Activated CD4-positive, alpha-beta T cell treated with anti-CD3 and anti-CD28 coated beads for 48 hours (primary cell): ENCODE measurements around the gene FETUB.

ENCODE experiments used
- DNase-seq: peaks from one replicate; pipeline ENCODE4 v3.0.0-alpha.2; 2020

FETUB gene

GRCh38 chr3:186637686-186638085 is 2.5 kb upstream of the FETUB start:
- DNase-seq, result no peak

DNA sequence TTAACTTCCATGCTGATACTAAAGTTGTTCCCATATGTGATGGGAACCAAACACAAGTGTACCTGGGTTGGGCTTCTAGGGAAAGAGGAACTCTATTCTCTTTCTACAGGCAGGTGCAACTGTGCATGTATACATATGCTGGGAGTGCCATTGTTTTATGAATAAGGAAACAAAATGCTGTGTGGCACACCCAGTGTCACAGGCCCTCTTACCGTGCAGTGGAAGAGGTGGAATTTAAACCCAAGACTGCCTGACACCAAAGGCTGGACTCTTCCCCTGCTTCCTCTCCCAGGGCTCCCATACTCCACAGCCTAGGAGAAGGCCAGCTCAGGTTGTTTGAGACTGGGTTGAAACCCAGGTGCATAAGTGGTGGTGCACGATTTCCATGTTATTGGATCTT is 1.9 kb upstream of the FETUB start:
- DNase-seq, result no peak

DNA sequence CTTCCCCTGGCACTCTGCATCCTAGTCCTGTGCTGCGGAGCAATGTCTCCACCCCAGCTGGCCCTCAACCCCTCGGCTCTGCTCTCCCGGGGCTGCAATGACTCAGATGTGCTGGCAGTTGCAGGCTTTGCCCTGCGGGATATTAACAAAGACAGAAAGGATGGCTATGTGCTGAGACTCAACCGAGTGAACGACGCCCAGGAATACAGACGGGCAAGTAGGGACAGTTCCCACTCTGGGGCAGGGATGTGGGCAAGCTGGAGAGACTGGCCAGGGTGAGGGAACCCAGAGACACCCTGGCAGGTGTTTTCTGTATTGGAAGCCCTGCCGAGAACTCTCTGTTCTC is 247 bp downstream of the FETUB start:
- DNase-seq, result no peak

DNA sequence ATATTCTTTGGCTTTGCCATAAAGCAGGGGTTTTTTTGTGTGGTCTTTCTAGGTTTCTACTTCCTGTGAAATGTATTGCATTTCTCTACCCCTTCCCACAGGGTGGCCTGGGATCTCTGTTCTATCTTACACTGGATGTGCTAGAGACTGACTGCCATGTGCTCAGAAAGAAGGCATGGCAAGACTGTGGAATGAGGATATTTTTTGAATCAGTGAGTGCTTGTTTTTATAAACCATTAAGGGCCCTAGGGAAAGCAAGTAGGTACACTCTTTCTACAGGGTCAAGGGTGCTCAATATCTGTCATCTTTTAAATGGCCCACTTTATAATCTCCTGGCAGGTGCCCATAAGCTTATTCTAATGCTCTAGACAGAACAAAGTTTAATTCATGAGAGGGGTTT is 730 bp downstream of the FETUB start:
- DNase-seq, result no peak

- DNase-seq, result peak; percentile 5
Observed at GRCh38 chr3:186642014-186642413, 1.8 kb downstream of the FETUB start.

DNA sequence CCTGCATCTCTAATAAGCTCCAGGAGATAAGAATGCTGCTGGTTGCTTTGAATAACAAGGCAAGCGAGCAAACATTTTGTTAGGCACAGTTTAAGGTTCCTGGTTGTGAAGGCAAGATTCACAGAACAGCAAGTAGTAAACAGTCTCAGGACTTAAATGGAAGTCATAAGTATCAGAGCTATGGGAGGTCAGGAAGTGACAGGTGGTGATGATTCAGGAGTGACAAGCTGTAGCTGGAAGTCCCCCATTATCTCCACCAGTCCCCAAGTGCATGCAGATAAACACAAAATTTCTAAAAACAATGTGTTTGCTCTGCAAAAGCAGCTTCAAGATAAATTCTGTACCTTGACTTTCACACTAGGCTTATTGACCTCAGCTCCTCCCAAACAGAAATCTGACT is 3.3 kb downstream of the FETUB start:
- DNase-seq, result peak; percentile 15

DNA sequence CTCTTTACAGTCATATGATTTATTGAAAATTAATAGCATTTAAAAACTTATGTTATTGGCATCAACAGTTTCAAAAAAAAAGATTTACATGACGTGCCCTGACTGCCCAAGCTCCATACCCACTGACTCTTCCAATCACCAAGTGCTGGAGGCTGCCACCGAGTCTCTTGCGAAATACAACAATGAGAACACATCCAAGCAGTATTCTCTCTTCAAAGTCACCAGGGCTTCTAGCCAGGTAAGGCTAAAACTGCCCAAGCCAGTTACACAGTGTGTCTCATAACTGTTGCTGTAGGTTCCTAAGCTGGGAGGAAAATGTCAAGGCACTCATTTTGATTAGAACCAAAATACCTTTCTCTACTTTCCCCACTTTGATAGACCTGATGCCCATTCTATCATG is 4.5 kb downstream of the FETUB start:
- DNase-seq, result no peak

- no peak for DNase-seq
Observed at GRCh38 chr3:186646106-186646505, 5.9 kb downstream of the FETUB start.

DNA sequence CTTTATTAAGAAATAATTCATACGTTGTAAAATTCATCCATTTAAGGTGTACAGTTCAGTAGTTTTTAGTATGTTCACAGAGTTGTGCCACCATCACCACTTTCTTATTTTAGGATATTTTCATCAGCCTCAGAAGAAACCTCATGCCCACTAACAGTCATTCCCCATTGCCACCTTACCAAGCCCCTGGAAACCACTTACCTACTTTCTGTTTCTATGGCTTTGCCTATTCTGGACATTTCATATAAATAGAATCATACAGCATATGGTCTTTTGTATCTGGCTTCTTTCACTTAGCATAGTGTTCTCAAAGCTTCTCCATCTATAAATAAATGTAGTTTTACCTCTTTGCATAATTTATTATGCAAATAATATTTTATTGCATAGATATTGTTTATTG is 6.6 kb downstream of the FETUB start:
- DNase-seq, result no peak

GRCh38 chr3:186648851-186649250 is 8.7 kb downstream of the FETUB start:
- DNase-seq, result no peak

DNA sequence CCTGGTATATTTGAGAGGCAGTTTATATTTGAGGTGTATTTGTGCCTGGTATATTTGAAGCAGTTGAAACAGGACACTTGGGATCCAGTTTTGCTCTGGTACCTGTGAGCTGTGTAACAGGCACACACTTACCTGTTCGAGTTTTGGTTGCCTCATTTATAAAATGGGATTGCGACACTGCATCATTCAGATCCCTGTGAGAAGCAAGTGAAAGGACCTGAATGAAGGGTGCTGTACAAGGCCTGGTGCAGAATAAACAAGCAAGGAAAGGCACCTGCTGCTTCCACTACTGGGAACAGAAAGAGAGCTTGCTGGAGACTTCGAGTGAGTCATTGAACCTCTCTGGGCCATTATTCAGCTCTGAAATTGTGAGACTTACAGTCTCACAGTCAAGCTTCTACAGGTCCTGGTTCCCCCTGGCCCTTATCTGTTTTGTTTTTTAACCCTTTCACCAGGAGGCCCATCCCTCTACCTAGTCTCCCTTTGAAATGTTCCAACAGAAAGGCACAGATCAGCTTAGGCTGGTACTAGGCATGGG is 11.5 kb downstream of the FETUB start:
- no peak for DNase-seq

DNA sequence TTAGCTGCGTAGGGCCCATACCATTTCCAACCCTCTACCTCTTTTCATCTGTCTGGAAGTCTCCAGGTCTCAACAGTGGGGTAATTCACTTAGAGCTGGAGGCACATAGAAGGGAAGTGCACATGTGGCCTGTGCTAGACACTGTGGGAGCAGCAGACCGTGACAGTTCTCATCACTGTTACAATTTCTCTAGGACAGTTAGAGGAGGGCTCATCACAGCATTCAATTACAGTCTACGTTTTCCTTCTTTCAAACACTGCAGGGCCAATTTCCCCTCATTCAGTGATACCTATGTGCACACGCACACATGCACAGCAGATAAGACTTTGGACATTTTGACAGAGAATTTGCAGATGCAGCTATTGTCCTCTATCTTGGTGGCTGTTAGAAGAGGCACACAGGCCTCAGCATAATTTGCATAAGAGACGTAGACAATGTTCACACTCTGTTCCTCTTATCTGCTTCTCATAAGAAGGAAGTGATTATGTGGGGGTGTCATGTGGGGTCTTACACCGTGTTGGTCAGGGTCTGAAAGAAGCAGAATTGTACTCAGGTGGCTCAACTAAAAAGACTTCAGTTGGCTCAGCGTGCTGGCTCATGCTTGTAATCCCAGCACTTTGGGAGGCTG is 13.0 kb downstream of the FETUB start:
- DNase-seq, result no peak

DNA sequence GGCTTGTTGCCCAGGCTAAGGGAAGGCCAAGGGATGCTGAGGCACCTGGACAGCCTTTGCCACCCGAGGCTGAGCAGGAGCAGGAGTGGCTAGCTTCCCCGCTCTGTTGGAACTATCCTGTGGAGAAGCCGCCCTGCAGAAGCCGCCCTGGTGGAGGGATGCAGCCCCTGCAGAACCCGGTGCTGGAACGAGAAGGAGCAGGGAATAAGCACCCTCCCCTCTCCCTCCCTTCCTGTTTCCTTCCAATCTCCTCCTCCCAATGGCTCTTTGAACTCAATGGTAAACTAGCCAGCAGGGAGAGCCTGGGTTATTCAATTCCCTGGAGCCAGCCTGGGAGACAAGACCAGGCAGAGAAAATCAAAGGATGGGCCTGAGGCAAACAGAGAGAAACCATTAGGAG is 13.8 kb downstream of the FETUB start:
- DNase-seq, result no peak

GRCh38 chr3:186663361-186664118 is 23.3 kb downstream of the FETUB start:
- DNase-seq, result no peak

DNA sequence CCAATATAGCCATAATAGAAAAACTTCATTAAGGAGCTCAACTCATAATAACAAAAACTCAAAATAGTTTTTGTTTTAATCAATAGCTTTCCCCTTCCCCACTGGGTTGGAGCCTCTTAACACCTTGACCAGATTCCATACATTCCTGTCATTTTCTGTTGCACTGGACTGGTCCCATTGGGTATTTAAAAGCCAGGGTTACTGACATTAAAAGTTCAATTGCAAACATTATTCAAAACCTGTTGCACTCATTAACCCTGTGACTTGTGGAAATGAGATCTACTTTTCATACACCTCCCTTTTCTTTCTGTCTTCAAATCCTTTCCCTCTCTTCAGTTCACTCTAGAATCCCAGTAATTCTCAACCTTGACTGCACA is 23.9 kb downstream of the FETUB start:
- no peak for DNase-seq

GRCh38 chr3:186664506-186664905 is 24.3 kb downstream of the FETUB start:
- no peak for DNase-seq

DNA sequence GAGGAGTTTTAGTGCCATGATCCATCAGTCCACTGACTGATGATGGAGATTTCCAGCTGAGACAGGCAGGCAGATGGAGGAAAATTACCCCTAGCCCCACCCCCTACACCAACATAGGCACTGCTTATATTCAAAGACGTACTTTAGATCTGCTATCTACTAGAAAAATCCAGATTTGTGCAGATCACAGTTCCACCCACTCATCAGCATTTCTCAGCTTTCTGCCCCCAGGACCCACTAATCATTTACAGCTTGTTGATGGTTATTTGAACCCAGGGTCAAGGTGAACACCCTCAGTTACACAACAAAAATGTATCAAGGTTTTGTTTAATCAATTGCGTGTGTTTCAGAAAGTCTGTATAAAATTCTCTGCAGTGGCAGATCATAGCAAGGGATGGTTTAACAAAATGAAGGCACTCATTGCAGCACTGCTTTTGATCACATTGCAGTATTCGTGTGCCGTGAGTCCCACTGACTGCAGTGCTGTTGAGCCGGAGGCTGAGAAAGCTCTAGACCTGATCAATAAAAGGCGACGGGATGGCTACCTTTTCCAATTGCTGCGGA is 25.5 kb downstream of the FETUB start, which contains the start of gene HRG:
HRG (plus strand) TSS at position 390 of the 564 bp plus-strand sequence; CDS start at position 408, 18 bp downstream.
- DNase-seq, result no peak

DNA sequence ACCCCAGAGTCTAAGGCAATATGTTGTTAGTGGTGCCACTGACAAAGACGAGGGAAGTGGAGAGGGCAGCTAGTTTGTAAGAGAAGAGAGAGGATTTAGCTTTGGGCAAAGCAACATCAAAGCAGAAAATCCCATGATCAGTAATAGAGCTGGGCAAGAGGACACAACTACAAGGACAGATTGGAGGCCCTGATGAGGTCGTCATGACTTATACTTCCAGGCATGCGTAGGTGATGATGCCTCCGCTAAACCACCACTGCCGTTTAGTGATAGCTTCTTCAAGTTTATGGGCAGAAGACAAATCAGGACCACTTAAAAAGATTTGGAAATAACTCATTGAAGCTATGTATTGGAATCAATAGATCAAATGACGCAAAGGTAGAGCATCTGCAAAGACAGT is 28.2 kb downstream of the FETUB start:
- no peak for DNase-seq

DNA sequence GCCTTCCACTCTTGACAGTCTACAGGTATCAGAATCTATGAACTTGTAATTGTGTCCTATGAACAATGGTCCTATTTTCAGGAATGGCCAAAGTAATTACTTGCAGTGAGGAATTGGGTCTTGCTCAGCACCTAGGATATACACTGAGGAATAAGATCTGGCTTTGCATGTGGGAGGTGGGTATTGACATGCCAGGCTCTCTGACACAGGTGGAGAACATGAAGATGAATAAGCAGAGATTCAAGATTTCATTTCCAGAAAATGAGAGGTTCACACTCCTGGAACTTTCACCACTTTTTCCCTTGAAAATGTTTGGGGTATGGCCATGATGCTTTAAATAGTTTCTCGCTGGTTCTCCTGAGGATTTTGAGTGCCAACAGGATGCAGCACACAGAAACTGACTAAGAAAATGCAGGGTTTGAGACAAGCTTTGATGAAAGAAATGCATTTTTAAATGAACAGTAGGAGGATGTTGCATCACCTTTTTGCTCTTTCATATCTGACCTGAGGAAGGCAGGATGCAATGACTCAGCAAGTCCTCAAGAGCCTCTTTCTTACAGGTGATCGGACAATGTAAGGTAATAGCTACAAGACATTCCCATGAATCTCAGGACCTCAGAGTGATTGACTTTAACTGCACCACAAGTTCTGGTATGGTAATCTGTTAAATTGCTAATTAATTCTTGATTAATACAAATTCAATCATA is 29.3 kb downstream of the FETUB start:
- DNase-seq, result no peak

DNA sequence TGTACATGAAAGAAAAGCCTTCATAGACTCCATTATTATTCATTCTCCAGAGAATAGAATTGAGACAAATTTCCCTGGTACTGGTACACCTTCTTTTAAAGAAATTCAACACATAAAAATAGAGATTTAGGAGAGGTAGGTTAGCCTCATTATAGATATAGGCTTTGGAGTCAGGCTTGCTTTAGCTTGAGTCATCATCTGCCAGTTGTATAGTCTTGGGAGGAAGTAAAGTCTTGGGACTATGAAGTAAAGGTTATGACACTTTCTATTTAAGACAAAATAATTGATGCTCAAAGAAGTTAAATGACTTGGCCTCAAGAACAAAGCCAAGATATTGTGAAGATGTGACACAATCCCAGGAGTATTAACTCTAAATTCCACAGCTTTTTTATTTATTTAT is 30.0 kb downstream of the FETUB start:
- DNase-seq, result no peak

GRCh38 chr3:186671051-186671450 is 30.9 kb downstream of the FETUB start:
- no peak for DNase-seq

DNA sequence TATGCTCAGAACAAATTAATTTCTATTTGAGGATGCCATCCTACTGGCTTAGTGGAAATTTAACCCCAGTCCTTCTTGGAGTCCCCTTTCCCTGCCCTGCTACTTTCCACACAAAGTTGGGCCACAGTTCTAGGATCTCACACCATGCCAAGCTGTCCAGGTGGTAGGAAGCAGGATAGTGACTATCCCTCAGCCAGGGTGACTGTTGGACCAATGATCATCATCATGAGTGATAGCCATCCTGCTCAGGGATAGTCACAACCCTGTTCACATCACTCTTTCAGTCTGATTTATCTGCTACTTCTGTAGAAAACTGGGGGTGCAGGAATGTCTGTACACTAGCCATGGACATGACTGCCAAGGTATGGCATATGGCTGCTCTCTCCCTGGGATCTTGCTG is 38.4 kb downstream of the FETUB start:
- no peak for DNase-seq

GRCh38 chr3:186679151-186679550 is 39.0 kb downstream of the FETUB start:
- no peak for DNase-seq

GRCh38 chr3:186680869-186681268 is 40.7 kb downstream of the FETUB start:
- DNase-seq, result no peak
